ENCODE results near the gene NCKAP1.

DNA sequence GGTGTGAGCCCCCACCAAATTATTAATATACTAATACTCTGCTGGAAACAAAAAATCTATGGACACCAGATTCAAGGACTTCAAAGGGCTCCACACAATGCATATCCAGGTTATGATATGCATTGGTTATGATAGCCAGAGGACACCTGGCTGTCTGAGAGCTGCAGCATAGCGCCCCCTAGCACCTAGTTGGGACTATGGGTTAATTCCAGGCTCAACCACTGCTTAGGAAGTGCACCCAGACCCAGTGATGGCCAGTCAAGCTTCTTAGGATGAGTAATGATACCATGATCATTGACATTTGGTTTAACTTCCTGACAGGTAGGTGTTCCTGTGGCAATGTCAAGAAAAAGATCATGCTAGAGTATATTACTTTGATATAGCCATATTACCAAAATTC lies 168.0 kb downstream of the NCKAP1 start:
- TF ChIP-seq CTCF (IDR thresholded peaks at IDR 0.05) = peak; percentile 48; the same call in 1 of the 2 replicates
- TF ChIP-seq NRF1 (IDR thresholded peaks at IDR 0.05; ENCODE audit: low read depth, low read length) = no peak
- no peak for TF ChIP-seq JUND (IDR thresholded peaks at IDR 0.05)
- no peak for TF ChIP-seq POLR2AphosphoS5 (IDR thresholded peaks at IDR 0.05; ENCODE audit: low read depth, low read length)
- TF ChIP-seq TAF1 (IDR thresholded peaks at IDR 0.05; ENCODE audit: borderline replicate concordance, low read depth, low read length) = no peak

Measured in SK-N-SH (cell line).